ENCODE measurements around the gene TOMM40L.
A peak's percentile ranks its signal among the peaks of the same experiment; 100 is the strongest.

Gene TOMM40L

GRCh38 chr1:161197560-161198193 is 28.2 kb upstream of the TOMM40L start:
- no peak for DNase-seq (ENCODE audit: low spot score)

DNA sequence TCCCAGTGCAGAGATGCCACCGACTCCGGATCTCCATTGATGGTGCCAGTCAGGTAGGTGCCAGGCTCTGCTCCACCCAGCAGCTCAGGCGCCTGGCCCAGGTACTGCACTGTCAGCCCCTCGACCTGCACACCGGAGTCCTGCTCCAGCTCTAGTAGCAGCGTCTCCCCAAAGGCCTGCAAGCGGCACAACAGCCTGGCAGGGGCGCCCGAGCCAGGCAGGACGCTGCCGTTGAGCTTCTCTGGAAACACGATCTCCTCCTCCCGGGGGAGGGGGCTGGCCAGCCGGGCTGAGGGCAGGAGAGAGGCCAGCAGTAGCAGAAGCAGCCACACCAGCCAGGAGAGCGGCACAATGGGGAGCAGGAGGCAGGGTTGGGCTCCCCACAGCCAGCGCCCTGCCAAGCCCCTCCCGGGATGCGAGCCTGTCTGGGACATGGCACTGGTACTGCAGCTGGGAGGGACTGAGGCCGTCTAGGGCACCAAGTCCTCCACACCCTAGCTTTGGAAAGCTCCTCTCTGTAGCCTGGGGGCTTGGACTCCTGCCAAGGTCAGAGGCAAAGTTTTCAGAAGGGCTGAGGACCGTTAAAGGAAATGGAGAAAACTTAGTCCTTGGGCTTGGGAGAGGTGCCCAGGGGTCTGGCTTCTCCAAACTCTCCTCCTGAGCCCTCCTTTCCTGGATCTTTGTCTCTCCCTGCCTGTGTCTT is 27.5 kb upstream of the TOMM40L start:
- DNase-seq (ENCODE audit: low spot score): no peak

- DNase-seq (ENCODE audit: low spot score): peak; percentile 96
Measured at GRCh38 chr1:161198897-161199431, 26.9 kb upstream of the TOMM40L start, which contains the start of gene ADAMTS4. Gene ADAMTS4, minus strand, starts transcription at chr1:161199054. Its CDS starts 427 bp downstream, at chr1:161198627.

DNA sequence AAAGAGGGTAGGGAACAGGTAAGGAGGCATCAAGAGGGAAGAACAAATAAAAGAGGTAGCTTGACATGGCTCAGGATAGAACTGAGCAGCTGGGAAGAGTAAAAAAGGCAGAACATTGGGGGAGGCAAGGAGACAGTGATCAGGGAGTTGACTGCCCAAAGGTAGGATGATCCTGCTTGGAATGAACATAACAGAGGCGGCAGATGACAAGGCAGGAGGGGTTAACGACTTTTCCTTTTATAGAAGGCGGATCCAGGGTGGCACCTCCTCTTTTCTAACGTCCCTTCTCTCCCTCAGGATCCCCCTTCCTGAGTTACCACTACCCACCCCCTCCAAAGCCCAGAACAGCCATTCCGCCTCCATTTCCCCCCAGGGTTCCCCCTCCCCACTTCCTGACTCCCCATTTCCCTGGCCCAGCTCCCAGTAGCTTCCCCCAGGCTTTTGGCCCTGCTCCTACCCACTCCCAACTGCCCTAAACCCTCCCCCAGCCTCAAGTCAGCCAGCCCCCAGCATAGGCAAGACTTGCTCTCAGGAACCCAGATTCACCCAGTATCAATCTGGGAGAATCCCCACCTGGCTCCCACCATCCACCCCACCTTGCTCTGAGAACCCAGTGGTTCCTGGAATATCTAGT is 26.2 kb upstream of the TOMM40L start:
- no peak for DNase-seq (ENCODE audit: low spot score)

- peak; percentile 96 for DNase-seq (ENCODE audit: low spot score)
Measured at GRCh38 chr1:161200421-161200991, 25.4 kb upstream of the TOMM40L start.

GRCh38 chr1:161200992-161201835 is 24.6 kb upstream of the TOMM40L start:
- peak; percentile 74 for DNase-seq (ENCODE audit: low spot score)

DNA sequence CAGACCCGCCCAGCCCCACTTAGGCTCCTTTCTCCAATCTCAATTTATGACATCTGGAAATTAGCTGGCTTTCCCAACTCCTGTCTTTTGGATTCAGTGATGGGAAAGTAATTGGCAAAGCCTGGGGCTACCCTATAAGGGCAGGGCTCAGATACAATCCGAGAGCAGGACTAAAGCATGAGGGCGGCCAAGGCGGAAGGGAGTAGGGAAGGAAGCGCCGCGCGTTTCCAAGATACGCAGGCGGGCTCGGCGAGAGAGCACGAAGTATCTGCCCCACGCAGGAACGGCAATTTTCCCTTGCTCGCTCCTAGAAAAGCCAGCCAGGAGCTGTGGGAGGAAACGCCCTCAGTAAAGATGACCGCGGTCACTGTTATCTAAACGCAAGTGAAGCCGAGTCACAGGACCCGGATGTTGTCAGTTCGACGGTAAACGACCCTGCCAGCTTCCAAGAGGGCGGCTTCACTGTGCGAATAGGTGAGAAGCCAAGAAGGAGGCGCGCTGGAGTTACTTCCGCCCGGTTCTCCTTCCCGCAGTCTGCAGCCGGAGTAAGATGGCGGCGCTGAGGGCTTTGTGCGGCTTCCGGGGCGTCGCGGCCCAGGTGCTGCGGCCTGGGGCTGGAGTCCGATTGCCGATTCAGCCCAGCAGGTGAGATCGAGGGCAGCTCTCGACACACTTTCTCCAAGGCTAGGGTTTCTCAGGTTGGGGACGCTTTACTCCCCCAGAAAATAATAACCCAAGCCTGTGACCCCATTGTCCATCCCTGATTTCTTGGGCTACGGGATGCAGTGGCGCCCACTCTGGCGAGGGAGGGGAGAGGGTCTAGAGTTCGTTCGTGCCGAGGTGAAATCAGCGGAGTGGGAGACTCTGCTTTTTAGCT is 23.8 kb upstream of the TOMM40L start, which contains the start of gene NDUFS2:
Gene NDUFS2 (plus strand): TSS at position 532 of the 877 bp plus-strand sequence. CDS start 19 bp downstream, at position 551.
- peak; percentile 99 for DNase-seq (ENCODE audit: low spot score)

GRCh38 chr1:161206411-161207140 is 19.3 kb upstream of the TOMM40L start:
- DNase-seq (ENCODE audit: low spot score): no peak

GRCh38 chr1:161207173-161207572 is 18.7 kb upstream of the TOMM40L start:
- DNase-seq (ENCODE audit: low spot score): no peak

- peak; percentile 72 for DNase-seq (ENCODE audit: low spot score)
Measured at GRCh38 chr1:161209790-161210409, 16.0 kb upstream of the TOMM40L start.

DNA sequence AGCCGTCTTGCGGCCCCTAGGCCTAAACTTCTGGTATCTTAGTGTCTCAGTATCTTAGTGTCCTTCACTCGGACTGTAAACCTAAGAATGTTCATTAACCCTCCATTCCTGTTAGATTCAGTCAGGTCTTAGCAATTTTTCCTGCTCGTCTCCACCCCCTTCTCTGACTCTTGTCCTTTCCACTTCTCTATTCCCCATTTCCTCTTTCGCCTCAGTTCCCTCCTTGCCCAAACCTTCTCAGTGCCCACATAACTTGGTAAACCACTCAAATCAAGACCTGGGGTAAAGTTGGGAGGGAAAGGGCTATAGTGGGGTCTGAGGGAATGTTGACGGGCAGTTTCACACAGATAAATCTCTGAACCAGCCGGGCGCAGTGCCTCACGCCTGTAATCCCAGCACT is 11.5 kb upstream of the TOMM40L start:
- peak; percentile 23 for DNase-seq (ENCODE audit: low spot score)

- no peak for DNase-seq (ENCODE audit: low spot score)
Measured at GRCh38 chr1:161215076-161215475, 10.8 kb upstream of the TOMM40L start, which contains the start of gene FCER1G. Gene FCER1G, plus strand, starts transcription at chr1:161215295. Its CDS starts 27 bp downstream, at chr1:161215322.

GRCh38 chr1:161216945-161217712 is 8.7 kb upstream of the TOMM40L start:
- DNase-seq (ENCODE audit: low spot score): no peak

DNA sequence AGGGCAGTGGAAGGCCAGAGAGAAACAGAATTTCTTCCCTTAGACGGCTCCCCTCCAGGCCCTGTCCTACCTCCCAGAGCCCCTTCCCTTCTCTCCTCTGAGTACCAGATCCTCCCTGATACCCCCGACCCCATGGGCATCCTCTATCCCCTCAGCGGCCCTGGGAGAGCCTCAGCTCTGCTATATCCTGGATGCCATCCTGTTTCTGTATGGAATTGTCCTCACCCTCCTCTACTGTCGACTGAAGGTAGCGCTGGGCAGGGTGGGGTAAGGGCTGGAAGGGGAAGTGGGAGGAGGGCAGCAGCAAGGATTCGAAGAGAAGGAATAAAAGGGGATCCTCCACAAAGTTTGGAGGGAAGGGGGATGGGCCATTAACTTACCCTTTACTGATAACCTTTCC is 8.0 kb upstream of the TOMM40L start:
- DNase-seq (ENCODE audit: low spot score): no peak

- DNase-seq (ENCODE audit: low spot score): no peak
Measured at GRCh38 chr1:161218301-161219077, 7.4 kb upstream of the TOMM40L start.

- no peak for DNase-seq (ENCODE audit: low spot score)
Measured at GRCh38 chr1:161219078-161219892, 6.6 kb upstream of the TOMM40L start.

GRCh38 chr1:161220002-161220401 is 5.9 kb upstream of the TOMM40L start:
- no peak for DNase-seq (ENCODE audit: low spot score)
